Stimulated activated CD4-positive, alpha-beta T cell treated with anti-CD3 and anti-CD28 coated beads, Interleukin-12 subunit alpha, Interleukin-12 subunit beta, amount 100 ng/mL, for 4 hours (primary cell): ENCODE data around the gene TTI1.

Experiments
- DNase-seq: peaks from one replicate; pipeline ENCODE4 v3.0.0-alpha.2; 2020

The TTI1 gene

GRCh38 chr20:37958856-37959520 is 74.3 kb downstream of the TTI1 start:
- no peak for DNase-seq

GRCh38 chr20:37956107-37956585 is 77.1 kb downstream of the TTI1 start:
- no peak for DNase-seq

- DNase-seq: no peak
These were observed 77.7 kb downstream of the TTI1 start for GRCh38 chr20:37955511-37955910.

DNA sequence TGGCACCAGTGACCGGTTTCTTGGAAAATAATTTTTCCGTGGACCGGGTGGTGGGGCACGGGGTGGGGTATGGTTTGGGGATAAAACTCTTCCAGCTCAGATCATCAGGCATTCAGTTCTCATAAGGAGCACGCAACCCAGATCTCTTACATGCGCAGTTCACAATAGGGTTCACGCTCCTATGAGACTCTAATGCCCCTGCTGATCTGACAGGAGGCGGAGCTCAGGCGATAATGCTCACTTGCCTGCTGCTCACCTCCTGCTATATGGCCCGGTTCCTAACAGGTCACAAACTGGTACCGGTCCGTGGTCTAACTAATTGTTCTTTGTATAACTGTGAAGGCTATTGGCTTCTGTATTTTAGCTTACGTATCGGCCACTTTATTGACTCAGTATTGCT is 78.6 kb downstream of the TTI1 start:
- DNase-seq: no peak

DNA sequence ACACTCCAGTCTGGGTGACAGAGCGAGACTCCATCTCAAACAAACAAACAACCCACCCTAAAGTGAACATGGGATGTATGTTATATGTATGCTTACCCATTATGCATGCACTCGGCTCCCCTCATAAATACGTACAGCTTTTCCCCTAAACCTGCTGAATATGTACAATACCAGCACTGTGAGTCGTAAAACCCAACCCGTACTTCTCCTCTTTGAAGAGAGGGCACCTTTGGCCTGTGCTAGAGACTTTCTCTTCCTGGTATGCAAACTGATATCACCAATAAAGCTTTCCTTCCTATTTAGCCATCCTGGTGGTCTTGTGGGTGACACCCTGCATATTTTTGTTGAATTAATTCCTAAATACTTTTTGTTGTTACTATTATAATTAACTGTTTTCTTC is 79.1 kb downstream of the TTI1 start:
- no peak for DNase-seq

DNA sequence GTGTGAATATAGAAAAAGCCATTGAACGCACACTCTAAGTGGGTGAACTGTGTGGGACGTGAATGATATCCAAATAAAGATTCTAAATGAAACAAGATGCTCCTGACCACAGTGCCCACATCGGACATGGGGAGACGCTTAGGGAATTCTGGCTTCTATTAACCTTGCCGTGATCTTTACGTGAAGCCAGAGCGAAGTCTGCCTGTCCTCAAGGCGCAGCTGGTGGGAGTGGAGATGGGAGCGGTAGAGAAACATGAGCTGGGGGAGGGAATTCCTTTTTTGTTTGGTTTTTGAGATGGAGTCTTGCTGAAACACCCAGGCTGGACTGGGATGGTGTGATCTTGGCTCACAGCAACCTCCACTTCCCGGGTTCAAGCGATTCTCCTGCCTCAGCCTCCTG is 84.3 kb downstream of the TTI1 start:
- no peak for DNase-seq

GRCh38 chr20:37947943-37948342 is 85.3 kb downstream of the TTI1 start:
- DNase-seq: no peak

GRCh38 chr20:37946946-37947345 is 86.3 kb downstream of the TTI1 start:
- DNase-seq: no peak

DNA sequence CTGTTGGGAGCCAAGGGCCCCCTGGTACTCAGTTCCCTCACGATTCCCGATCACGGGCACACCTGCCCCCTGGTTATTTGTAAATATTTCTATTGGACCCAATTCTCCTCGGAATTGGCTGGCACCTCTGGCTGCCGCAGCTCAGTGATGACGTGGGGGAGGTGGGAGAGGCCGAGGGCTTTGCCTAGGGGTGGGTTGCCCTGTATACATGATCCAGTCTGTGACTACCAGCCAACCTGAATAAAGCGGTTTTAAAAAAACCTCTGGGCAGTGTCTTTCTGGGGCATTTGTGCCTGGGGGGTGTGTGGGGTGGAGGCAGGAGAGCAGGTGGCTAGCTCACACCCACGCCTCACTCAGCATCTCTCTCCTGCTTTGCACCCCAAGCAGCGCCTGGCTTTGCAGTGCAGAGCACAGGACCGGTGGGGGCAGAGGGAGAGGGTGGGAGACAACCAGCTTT is 88.1 kb downstream of the TTI1 start:
- no peak for DNase-seq

GRCh38 chr20:37944456-37944981 is 88.7 kb downstream of the TTI1 start:
- no peak for DNase-seq

DNA sequence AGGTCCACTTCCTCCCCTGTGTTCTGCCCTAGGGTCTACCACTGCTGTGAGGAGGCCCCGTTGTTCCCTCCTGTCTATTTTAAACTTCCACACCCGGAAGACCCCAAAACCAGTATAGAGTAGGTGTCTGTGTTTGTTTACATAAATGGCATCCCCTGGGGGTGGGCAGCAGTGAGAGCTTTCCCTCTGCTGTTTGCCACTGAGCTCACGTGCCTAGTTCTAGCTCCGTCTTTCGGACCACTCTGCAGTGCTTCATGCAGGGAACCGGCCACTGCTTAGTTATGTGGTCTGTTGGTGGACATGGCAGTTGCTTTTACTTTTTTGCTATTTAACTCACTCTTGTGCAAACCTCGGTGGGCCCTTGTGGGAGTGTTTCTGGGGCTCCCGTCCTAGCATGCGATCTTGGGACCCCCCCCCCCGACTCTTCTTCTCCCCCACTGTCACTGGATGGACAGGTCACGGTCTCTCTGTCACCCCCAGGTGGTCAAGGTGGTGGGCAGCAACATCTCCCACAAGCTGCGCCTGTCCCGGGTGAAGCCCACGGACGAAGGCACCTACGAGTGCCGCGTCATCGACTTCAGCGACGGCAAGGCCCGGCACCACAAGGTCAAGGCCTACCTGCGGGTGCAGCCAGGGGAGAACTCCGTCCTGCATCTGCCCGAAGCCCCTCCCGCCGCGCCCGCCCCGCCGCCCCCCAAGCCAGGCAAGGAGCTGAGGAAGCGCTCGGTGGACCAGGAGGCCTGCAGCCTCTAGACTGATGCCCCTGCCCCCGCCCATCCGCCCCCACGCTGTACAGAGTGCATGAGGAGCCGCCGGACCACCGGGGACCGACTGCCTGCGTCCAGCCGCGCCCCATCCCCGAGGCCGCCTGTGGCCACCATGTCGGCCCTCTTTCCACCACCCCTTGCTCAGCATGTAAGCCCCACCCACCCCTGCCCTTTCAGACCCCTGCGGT is 89.5 kb downstream of the TTI1 start:
- no peak for DNase-seq

GRCh38 chr20:37943033-37943432 is 90.2 kb downstream of the TTI1 start:
- no peak for DNase-seq

GRCh38 chr20:37941992-37942391 is 91.3 kb downstream of the TTI1 start:
- DNase-seq: no peak

- DNase-seq: no peak
These were observed 91.9 kb downstream of the TTI1 start for GRCh38 chr20:37941332-37941731.

GRCh38 chr20:37940858-37941257 is 92.4 kb downstream of the TTI1 start:
- no peak for DNase-seq

GRCh38 chr20:37939701-37940560 is 93.3 kb downstream of the TTI1 start:
- DNase-seq: no peak

DNA sequence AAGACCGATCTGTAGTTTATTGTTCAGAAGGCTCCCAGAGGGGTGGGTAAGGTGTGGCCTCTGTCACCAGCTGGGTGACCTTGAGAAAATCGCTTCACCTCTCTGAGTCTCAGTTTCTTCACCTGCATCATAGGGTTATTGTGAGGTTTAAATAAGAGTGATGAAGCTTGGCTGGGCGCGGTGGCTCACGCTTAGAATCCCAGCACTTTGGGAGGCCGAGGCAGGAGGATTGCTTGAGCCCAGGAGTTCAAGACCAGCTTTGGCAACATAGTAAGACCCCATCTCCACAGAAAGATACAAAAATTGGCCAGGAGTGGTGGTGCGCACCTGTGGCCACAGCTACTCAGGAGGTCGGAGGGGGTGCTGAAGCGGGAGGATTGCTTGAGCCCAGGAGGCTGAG is 94.3 kb downstream of the TTI1 start:
- DNase-seq: no peak

- no peak for DNase-seq
These were observed 95.0 kb downstream of the TTI1 start for GRCh38 chr20:37938181-37938750.

- no peak for DNase-seq
These were observed 95.6 kb downstream of the TTI1 start for GRCh38 chr20:37937686-37938085.

GRCh38 chr20:37936451-37936850 is 96.8 kb downstream of the TTI1 start:
- no peak for DNase-seq

DNA sequence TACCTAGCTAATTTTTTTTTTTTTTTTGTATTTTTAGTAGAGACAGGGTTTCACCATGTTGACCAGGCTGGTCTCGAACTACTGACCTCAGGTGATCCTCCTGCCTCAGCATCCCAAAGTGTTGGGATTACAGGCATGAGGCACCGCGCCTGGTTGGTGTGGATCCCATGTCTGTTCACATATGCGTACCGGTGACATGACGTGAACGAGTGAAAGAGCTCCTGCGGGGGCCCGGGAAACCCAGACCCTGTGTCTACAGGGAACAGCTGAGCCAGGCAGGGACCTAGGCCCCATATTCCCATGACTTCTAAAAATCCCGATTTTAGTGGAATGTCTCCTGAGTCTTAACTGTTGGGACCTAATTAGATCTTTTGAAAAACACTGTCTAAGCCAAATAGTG is 97.2 kb downstream of the TTI1 start:
- DNase-seq: no peak

- no peak for DNase-seq
These were observed 97.8 kb downstream of the TTI1 start for GRCh38 chr20:37935435-37935834.
